A549 (cell line): ENCODE data around the gene JMJD6. TPM values are rescaled to one million over a fixed set of nuclear protein-coding genes. Genes with fewer than 3 reads are reported as not detected.
"Not testable (repeated sequence)": the region's sequence is repeated elsewhere in the genome, so short reads cannot be mapped to it uniquely, and the experiment has no call there.

Source experiments
- ATAC-seq, 2 experiments: fragments of 200-7000 bp in 1 of 2; fragments of >200 bp in 1 of 2; cut with Nextera tagmentation in 1 of 2; cut with Tn5 transposase in 1 of 2; 3 replicates each; pipeline versions ENCODE4 v1.8.0 to v1.9.1; 2018 to 2020; ENCODE audit warnings: mild to moderate bottlenecking in 1 of 2, moderate library complexity in 1 of 2
- CTCF ChIA-PET: fragments of 300-600 bp; sonication (Branson Sonifier 250); formaldehyde crosslinking; extraction: SDS; loops from one replicate; lab custom pipeline; 2021; ENCODE audit warnings: antibody characterized with exemption, inconsistent platforms; lab: Yijun Ruan, JAX
- POLR2A ChIA-PET: fragments of 350-600 bp; formaldehyde crosslinking; extraction: SDS; loops from one replicate; lab custom pipeline; 2021; ENCODE audit warnings: antibody characterized with exemption, inconsistent platforms; lab: Yijun Ruan, JAX
- DNase-seq, 2 experiments: peaks; one replicate each; pipeline versions ENCODE4 v3.0.0 to v3.0.0-alpha.2; 2011 to 2016; ENCODE audit warnings: low read depth in 1 of 2, low spot score in 1 of 2
- FAIRE-seq: peaks from 2 replicates; lab custom pipeline; 2011; peaks lifted over from hg19 to GRCh38; lab: Jason Lieb, UNC
- H3K27ac ChIP-seq, 2 experiments: fragments of >200 bp; sonication (Bioruptor Twin); formaldehyde crosslinking; 3 replicates each; pipeline ENCODE4 v1.5.1; 2016 to 2017
- H3K4me1 ChIP-seq: fragments of >200 bp; sonication (Bioruptor Twin); formaldehyde crosslinking; 3 replicates; pipeline ENCODE4 v1.6.1; 2016
- H3K4me2 ChIP-seq: fragments of >200 bp; sonication (Bioruptor Twin); formaldehyde crosslinking; 3 replicates; pipeline ENCODE4 v1.6.1; 2016
- H3K4me3 ChIP-seq: fragments of >200 bp; sonication (Bioruptor Twin); formaldehyde crosslinking; 3 replicates; pipeline ENCODE4 v1.5.1; 2016
- H3K9me3 ChIP-seq: fragments of >200 bp; sonication (Bioruptor Twin); formaldehyde crosslinking; 3 replicates; pipeline ENCODE4 v1.6.1; 2016
- BHLHE40 ChIP-seq: IDR thresholded peaks from 2 replicates; pipeline ENCODE4 v1.6.1; 2012; ENCODE audit warnings: low read depth, low read length, inconsistent platforms
- CBX2 ChIP-seq: fragments of 200-600 bp; sonication (generic); IDR thresholded peaks from 2 replicates; pipeline ENCODE4 v1.6.1; 2016; ENCODE audit warnings: low read depth, mild to moderate bottlenecking, borderline replicate concordance
- CBX8 ChIP-seq: fragments of 200-600 bp; sonication (generic); IDR thresholded peaks from 2 replicates; pipeline ENCODE4 v1.6.1; 2016
- EHF ChIP-seq: fragments of 250-450 bp; sonication (Bioruptor Pico); IDR thresholded peaks from 2 replicates; pipeline ENCODE4 v1.5.0; 2020; ENCODE audit warnings: mild to moderate bottlenecking
- EHMT2 ChIP-seq: fragments of 200-600 bp; sonication (generic); IDR thresholded peaks from 2 replicates; pipeline ENCODE4 v1.6.1; 2016; ENCODE audit warnings: antibody characterized with exemption, low read depth, mild to moderate bottlenecking, moderate library complexity
- HEYL ChIP-seq: fragments of 250-450 bp; sonication (Bioruptor Pico); IDR thresholded peaks from 2 replicates; pipeline ENCODE4 v1.8.0; 2021; ENCODE audit warnings: mild to moderate bottlenecking, moderate library complexity
- HOXA7 ChIP-seq: fragments of 250-450 bp; sonication (Bioruptor Pico); IDR thresholded peaks from 2 replicates; pipeline ENCODE4 v1.5.0; 2020; ENCODE audit warnings: mild to moderate bottlenecking, moderate library complexity
- HOXB13 ChIP-seq: fragments of 250-450 bp; sonication (Bioruptor Pico); IDR thresholded peaks from 2 replicates; pipeline ENCODE4 v1.5.0; 2020; ENCODE audit warnings: low read depth, mild to moderate bottlenecking, moderate library complexity
- NPAS2 ChIP-seq: fragments of 250-450 bp; sonication (Bioruptor Pico); IDR thresholded peaks from 2 replicates; pipeline ENCODE4 v1.8.0; 2022; ENCODE audit warnings: mild to moderate bottlenecking, moderate library complexity, borderline replicate concordance
- SMC3 ChIP-seq: fragments of >200 bp; sonication (Bioruptor Twin); formaldehyde crosslinking; IDR thresholded peaks from 3 replicates; pipeline ENCODE4 v1.6.1; 2018; ENCODE audit warnings: inconsistent platforms
- TFCP2L1 ChIP-seq: fragments of 250-450 bp; sonication (Bioruptor Pico); IDR thresholded peaks from 2 replicates; pipeline ENCODE4 v1.5.0; 2021; ENCODE audit warnings: mild to moderate bottlenecking
- WGBS: methylation state at CpG from one replicate; pipeline ENCODE4 v1.1.6; 2017; ENCODE audit errors: missing lambda C conversion rate; 5-methylcytosine and 5-hydroxymethylcytosine counted together
- polyA plus RNA-seq, 4 experiments: library from polyadenylated mRNA; depleted of rRNA in 3 of 4; stranded (reverse); fragments of >200 nt; fragmentation: RNase III in 1 of 4; extraction: RNeasy Plus Mini Kit Qiagen cat#74134 plus additional on column Dnase treatment in 1 of 4; gene quantifications; 2 replicates in 3 of 4; 3 replicates in 1 of 4; pipeline ENCODE4 v1.2.3, GENCODE V29; 2011 to 2017
- TF ChIP-seq, protein P1 (sequence below): fragments of 150-350 bp; IDR thresholded peaks from 2 replicates; pipeline ENCODE4 v1.6.1; 2014; ENCODE audit warnings: low read depth, mild to moderate bottlenecking, low read length
- TF ChIP-seq, protein P2 (sequence below): IDR thresholded peaks from 2 replicates; pipeline ENCODE4 v1.6.1; 2012
- TF ChIP-seq, protein P3 (sequence below): fragments of 450-650 bp; IDR thresholded peaks from 2 replicates; pipeline ENCODE4 v1.6.1; 2014; ENCODE audit warnings: antibody characterized with exemption
- TF ChIP-seq, protein P4 (sequence below): fragments of 250-450 bp; sonication (Bioruptor Pico); IDR thresholded peaks from 2 replicates; pipeline ENCODE4 v1.5.0; 2021; ENCODE audit warnings: mild to moderate bottlenecking, moderate library complexity, borderline replicate concordance
- TF ChIP-seq, protein P5 (sequence below): fragments of >200 bp; sonication (Bioruptor Twin); formaldehyde crosslinking; IDR thresholded peaks from 3 replicates; pipeline ENCODE4 v1.6.1; 2016

JMJD6 gene
- polyA plus RNA-seq, 2 of the 4 experiments (the other 2 are of a cell fraction): 17.5 to 53.3 TPM

DNA sequence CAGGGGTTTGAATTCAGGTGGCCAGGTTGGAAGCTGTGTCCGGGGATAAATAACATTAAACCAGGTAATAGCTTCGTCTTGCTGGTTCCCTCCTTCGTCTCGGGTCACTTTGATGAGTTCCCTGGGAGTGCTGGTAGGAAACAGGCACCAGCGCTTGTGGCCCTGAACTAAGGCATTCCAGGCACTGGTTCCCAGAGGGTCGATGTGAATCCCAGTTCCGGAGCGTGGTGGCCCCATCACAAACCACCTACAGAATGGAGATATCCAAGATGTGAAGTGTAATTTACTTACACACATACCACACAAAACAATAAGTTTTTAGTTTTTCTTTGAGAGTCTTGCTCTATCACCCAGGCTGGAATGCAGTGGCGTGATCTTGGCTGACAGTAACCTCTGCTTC lies 2.6 kb downstream of the JMJD6 start (continued):
- TF ChIP-seq NPAS2: no peak
- TF ChIP-seq, protein P1, sequence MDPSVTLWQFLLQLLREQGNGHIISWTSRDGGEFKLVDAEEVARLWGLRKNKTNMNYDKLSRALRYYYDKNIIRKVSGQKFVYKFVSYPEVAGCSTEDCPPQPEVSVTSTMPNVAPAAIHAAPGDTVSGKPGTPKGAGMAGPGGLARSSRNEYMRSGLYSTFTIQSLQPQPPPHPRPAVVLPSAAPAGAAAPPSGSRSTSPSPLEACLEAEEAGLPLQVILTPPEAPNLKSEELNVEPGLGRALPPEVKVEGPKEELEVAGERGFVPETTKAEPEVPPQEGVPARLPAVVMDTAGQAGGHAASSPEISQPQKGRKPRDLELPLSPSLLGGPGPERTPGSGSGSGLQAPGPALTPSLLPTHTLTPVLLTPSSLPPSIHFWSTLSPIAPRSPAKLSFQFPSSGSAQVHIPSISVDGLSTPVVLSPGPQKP: no peak
- TF ChIP-seq TFCP2L1 (CRISPR knock-in tag): no peak
- no peak for TF ChIP-seq SMC3
- TF ChIP-seq, protein P2, sequence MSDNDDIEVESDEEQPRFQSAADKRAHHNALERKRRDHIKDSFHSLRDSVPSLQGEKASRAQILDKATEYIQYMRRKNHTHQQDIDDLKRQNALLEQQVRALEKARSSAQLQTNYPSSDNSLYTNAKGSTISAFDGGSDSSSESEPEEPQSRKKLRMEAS: no peak
- no peak for TF ChIP-seq HOXA7 (CRISPR knock-in tag)
- TF ChIP-seq EHF: no peak
- TF ChIP-seq CBX2: no peak
- no peak for TF ChIP-seq CBX8
- TF ChIP-seq HEYL: no peak

DNA sequence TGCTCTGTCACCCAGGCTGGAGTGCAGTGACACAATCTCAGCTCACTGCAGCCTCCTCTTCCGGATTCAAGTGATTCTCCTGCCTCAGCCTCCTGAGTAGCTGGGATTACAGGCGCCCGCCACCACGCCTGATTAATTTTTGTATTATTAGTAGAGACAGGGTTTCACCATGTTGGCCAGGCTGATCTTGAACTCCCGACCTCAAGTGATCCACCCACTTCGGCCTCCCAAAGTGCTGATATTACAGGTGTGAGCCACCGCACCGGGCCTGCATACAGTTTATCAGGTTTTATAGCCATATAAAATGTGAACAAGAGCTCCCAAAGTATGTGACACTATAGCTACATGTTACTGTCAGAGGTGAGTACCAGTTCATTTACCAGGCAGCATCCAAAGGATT lies 3.4 kb downstream of the JMJD6 start:
- FAIRE-seq, ATAC-seq, H3K4me3 ChIP-seq, H3K27ac ChIP-seq, DNase-seq, H3K9me3 ChIP-seq, H3K4me2 ChIP-seq, POLR2A ChIA-PET: not testable (repeated sequence)
- H3K4me1 ChIP-seq: peaks cover 15% of the 10 kb centered on the region
- CTCF ChIA-PET: interaction anchor here (1.2 to 26.0 kb wide), 7 partner anchors 9 to 333 kb away, joined by 3 to 456 read pairs (median 9); partner anchors contain the start of genes MFSD11 and MXRA7
- WGBS: 96% methylated on average over 8 of the region's 8 CpGs

DNA sequence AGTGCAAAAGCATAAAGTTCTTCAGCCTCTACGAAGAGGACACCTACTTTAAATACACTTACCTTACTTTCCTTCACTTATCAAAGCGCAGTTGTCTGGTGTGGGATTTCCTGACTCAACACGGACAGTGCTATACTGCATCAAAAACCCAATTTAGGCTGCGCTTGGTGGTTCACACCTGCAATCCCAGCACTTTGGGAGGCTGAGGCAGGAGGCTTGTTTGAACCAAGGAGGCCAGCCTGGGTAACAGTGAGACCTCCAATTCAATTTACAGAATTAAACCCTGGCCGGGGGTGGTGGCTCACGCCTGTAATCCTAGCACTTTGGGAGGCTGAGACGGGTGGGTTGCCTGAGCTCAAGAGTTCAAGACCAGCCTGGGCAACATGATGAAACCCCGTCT lies 4.1 kb downstream of the JMJD6 start:
- Histone ChIP-seq H3K4me3 (no peak overlapping the region), H3K4me2 (no peak overlapping the region), H3K9me3 (no peaks in the 10 kb centered on the region), H3K4me1 (peaks cover 8% of the 10 kb centered on the region; the same call in 2 of the 3 replicates), H3K27ac (no peak overlapping the region)
- DNase-seq: no peak
- no peak for FAIRE-seq
- ATAC-seq: no peak
- POLR2A ChIA-PET: interaction anchor here (0.6 kb wide), 1 partner anchor 1114 kb away, joined by 3 read pairs; no protein-coding TSS in a partner anchor
- WGBS: 90% methylated on average over 8 of the region's 8 CpGs
- TF ChIP-seq, protein P3, sequence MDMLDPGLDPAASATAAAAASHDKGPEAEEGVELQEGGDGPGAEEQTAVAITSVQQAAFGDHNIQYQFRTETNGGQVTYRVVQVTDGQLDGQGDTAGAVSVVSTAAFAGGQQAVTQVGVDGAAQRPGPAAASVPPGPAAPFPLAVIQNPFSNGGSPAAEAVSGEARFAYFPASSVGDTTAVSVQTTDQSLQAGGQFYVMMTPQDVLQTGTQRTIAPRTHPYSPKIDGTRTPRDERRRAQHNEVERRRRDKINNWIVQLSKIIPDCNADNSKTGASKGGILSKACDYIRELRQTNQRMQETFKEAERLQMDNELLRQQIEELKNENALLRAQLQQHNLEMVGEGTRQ: no peak
- TF ChIP-seq EHMT2 (no peak), HEYL (no peak), BHLHE40 (no peak), HOXA7 (CRISPR knock-in tag) (no peak), SMC3 (no peak), HOXB13 (CRISPR knock-in tag) (no peak)
- TF ChIP-seq, protein P4, sequence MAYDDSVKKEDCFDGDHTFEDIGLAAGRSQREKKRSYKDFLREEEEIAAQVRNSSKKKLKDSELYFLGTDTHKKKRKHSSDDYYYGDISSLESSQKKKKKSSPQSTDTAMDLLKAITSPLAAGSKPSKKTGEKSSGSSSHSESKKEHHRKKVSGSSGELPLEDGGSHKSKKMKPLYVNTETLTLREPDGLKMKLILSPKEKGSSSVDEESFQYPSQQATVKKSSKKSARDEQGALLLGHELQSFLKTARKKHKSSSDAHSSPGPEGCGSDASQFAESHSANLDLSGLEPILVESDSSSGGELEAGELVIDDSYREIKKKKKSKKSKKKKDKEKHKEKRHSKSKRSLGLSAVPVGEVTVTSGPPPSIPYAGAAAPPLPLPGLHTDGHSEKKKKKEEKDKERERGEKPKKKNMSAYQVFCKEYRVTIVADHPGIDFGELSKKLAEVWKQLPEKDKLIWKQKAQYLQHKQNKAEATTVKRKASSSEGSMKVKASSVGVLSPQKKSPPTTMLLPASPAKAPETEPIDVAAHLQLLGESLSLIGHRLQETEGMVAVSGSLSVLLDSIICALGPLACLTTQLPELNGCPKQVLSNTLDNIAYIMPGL (CRISPR knock-in tag): no peak
- TF ChIP-seq, protein P5, sequence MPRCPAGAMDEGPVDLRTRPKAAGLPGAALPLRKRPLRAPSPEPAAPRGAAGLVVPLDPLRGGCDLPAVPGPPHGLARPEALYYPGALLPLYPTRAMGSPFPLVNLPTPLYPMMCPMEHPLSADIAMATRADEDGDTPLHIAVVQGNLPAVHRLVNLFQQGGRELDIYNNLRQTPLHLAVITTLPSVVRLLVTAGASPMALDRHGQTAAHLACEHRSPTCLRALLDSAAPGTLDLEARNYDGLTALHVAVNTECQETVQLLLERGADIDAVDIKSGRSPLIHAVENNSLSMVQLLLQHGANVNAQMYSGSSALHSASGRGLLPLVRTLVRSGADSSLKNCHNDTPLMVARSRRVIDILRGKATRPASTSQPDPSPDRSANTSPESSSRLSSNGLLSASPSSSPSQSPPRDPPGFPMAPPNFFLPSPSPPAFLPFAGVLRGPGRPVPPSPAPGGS: no peak
- CTCF ChIA-PET: interaction anchor here (1.2 to 26.0 kb wide), 7 partner anchors 9 to 334 kb away, joined by 3 to 456 read pairs (median 9); partner anchors contain the start of genes MFSD11 and MXRA7
